ENCODE results near the gene RAB6B. TPM values are rescaled to one million over a fixed set of nuclear protein-coding genes. Genes with fewer than 3 reads are reported as not detected.
A peak's percentile ranks its signal among the peaks of the same experiment; 100 is the strongest.

RAB6B gene
- total and polyA plus RNA-seq, 2 of the 8 experiments (the other 6 are each of a cell fraction or from before 2014, with no cell fraction given) = 7.9 to 15.6 TPM

DNA sequence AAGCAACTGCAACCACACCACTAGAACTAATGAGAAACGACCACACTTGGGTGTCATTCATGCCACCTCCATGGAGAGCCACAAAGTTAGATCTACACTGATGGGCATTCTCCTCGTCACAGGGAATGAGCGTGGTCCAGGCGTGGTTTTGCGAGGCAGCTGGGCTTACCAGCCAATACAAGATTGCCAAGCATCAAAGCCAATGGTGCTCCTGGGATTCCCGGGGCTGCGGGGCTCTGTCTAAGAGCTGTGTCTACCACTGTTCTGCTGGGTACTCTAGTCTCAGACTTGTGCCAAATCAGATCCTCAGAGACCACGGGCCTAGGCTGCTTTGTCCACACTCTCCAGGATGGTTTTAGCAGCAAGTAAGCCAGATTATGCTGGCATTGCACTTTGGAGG is 43.8 kb downstream of the RAB6B start:
- Histone ChIP-seq H4K20me1 (replicated peaks in 1 of 2; ENCODE audit: control insufficient read depth in 1 of 2, insufficient read depth in 2 of 2, low read length in 2 of 2) (no peaks in the 10 kb centered on the region), H3K4ac (replicated peaks; ENCODE audit: insufficient read length, low read depth, low read length) (no peak overlapping the region), H3K18ac (ENCODE audit: extremely low read depth, low read length) (no peak overlapping the region), H2BK12ac (ENCODE audit: low read depth, low read length) (no peak overlapping the region), H3K79me2 (ENCODE audit: control insufficient read depth in 1 of 2, insufficient read depth in 2 of 2, low read length in 2 of 2) (no peaks in the 10 kb centered on the region), H4K8ac (ENCODE audit: extremely low read depth, insufficient read depth, low read length) (no peak overlapping the region), H3K27ac (ENCODE audit: low read depth, low read length) (no peak overlapping the region), H3K9me3 (ENCODE audit: insufficient read depth in 2 of 2, low read depth in 1 of 2, low read length in 1 of 2) (no peaks in the 10 kb centered on the region), H4K5ac (ENCODE audit: insufficient read length, low read depth, low read length) (no peak overlapping the region), H3K27me3 (replicated peaks in 1 of 4; ENCODE audit: control insufficient read depth in 3 of 4, extremely low read depth in 1 of 4, insufficient read depth in 3 of 4, low read length in 3 of 4) (no peaks in the 10 kb centered on the region), H2BK20ac (ENCODE audit: low read length) (no peak overlapping the region), H3K4me3 (ENCODE audit: extremely low read depth in 1 of 4, insufficient read depth in 2 of 4, low read depth in 3 of 4, low read length in 4 of 4) (no peak overlapping the region), H2BK120ac (replicated peaks; ENCODE audit: low read depth, low read length) (no peak overlapping the region), H3K4me2 (ENCODE audit: insufficient read depth in 1 of 2, low read depth in 2 of 2, low read length in 2 of 2) (no peak overlapping the region), H4K91ac (replicated peaks; ENCODE audit: insufficient read length, low read length) (no peak overlapping the region), H3K23me2 (ENCODE audit: low read depth, low read length) (no peaks in the 10 kb centered on the region; the same call in 1 of the 2 replicates), H2AK5ac (ENCODE audit: low read depth, low read length) (no peak overlapping the region), H2BK5ac (ENCODE audit: low read depth, low read length) (no peak overlapping the region), H3K56ac (replicated peaks; ENCODE audit: insufficient read length, low read depth, low read length) (no peak overlapping the region), H3K23ac (ENCODE audit: insufficient read length) (no peak overlapping the region), H3K4me1 (replicated peaks in 1 of 4; ENCODE audit: control insufficient read depth in 3 of 4, insufficient read depth in 4 of 4, low read length in 3 of 4) (peaks cover 0 to 8% (median 0%) of the 10 kb centered on the region in 4 experiments; a peak in 2 of 7 replicates), H2AFZ (ENCODE audit: low read length) (no peak overlapping the region), H3K79me1 (ENCODE audit: low read depth, low read length) (no peaks in the 10 kb centered on the region), H2BK15ac (ENCODE audit: low read length) (no peak overlapping the region), H3K36me3 (ENCODE audit: control insufficient read depth in 2 of 4, insufficient read depth in 4 of 4, low read length in 3 of 4) (no peaks in the 10 kb centered on the region), H3K14ac (ENCODE audit: insufficient read length) (no peak overlapping the region), H3K9ac (replicated peaks in 1 of 4; ENCODE audit: extremely low read depth in 1 of 4, low read depth in 3 of 4, low read length in 3 of 4) (0 out of 7 replicates have a peak overlapping the region, but pooled peaks of 1 of the 4 experiments have one; percentile 6)
- no peak for FAIRE-seq
- CTCF ChIA-PET (ENCODE audit: partially characterized antibody) = interaction anchor here (0.6 to 1.3 kb wide), 3 partner anchors 11 to 111 kb away, joined by 3 read pairs; no protein-coding TSS in a partner anchor
- POLR2A ChIA-PET (ENCODE audit: partially characterized antibody) = no interaction called here
- 84% methylated on average over 8 of the region's 8 CpGs; no CpG with 5 or more reads in 1 of the 2 experiments for WGBS, 2 experiments (ENCODE audit: extremely low coverage in 1 of 2, insufficient coverage in 1 of 2, insufficient read length in 1 of 2, insufficient replicate concordance in 2 of 2, low coverage in 1 of 2, low lambda C conversion rate in 2 of 2, missing lambda C conversion rate in 1 of 2)
- no peak for DNase-seq (ENCODE audit: low read depth in 1 of 2, low spot score in 2 of 2)
- TF ChIP-seq SIX5 (IDR thresholded peaks at IDR 0.05; ENCODE audit: low read depth, low read length) (no peak), CBX8 (IDR thresholded peaks at IDR 0.05; ENCODE audit: borderline replicate concordance, low read depth, low read length) (no peak), SP1 (IDR thresholded peaks at IDR 0.05; ENCODE audit: low read depth, low read length) (no peak), CREB1 (IDR thresholded peaks at IDR 0.05) (no peak), SIN3A (conservative IDR thresholded peaks at IDR 0.05 in 1 of 2, IDR thresholded peaks at IDR 0.05 in 1 of 2; ENCODE audit: low read depth in 1 of 2, low read length in 2 of 2) (no peak), SUZ12 (IDR thresholded peaks at IDR 0.05; ENCODE audit: low read length) (no peak), NRF1 (IDR thresholded peaks at IDR 0.05; ENCODE audit: low read depth, low read length) (no peak), RAD21 (IDR thresholded peaks at IDR 0.05 in 1 of 2, conservative IDR thresholded peaks at IDR 0.05 in 1 of 2; ENCODE audit: low read depth in 2 of 2, low read length in 2 of 2) (no peak), TCF12 (IDR thresholded peaks at IDR 0.05; ENCODE audit: low read depth, low read length) (no peak), ASH2L (IDR thresholded peaks at IDR 0.05; ENCODE audit: low read length) (no peak), EGR1 (IDR thresholded peaks at IDR 0.05; ENCODE audit: borderline replicate concordance, low read depth, low read length) (no peak), KDM1A (IDR thresholded peaks at IDR 0.05; ENCODE audit: borderline replicate concordance, low read length) (no peak), YY1 (IDR thresholded peaks at IDR 0.05; ENCODE audit: low read depth, low read length) (no peak), POLR2AphosphoS5 (IDR thresholded peaks at IDR 0.05; ENCODE audit: low read depth, low read length) (no peak), CEBPB (IDR thresholded peaks at IDR 0.05; ENCODE audit: low read depth, low read length) (no peak), SAP30 (IDR thresholded peaks at IDR 0.05; ENCODE audit: insufficient read depth, insufficient replicate concordance, low read length) (no peak)

Data from H1 (cell line).